ENCODE results near the gene SHISA5. TPM values are rescaled to one million over a fixed set of nuclear protein-coding genes. Genes with fewer than 3 reads are reported as not detected.

SHISA5 gene
- total RNA-seq, 4 donors from 2014 or later = 17.0 to 31.6 (median 23.4) TPM

- Histone ChIP-seq H3K4me3 (no peak overlapping the region), H3K36me3 (no peaks in the 10 kb centered on the region), H3K4me1 (peaks cover 0 to 5% of the 10 kb centered on the region in 2 donors), H3K9me3 (no peaks in the 10 kb centered on the region), H3K27ac (no peak overlapping the region), H3K27me3 (peaks cover 0 to 10% (median 0%) of the 10 kb centered on the region in 3 donors)
- in situ Hi-C loops (cut with MboI; ENCODE audit: low sequenced_read_pairs in 4 of 4) = no loop called here
- no peak for DNase-seq
- intact Hi-C loops (cut with DNase I; ENCODE audit: low total_unique reads) = no loop called here
- no peak for ATAC-seq
- TF ChIP-seq POLR2A (IDR thresholded peaks at IDR 0.05) (no peak), CTCF (IDR thresholded peaks at IDR 0.05 in 4 of 5, conservative IDR thresholded peaks at IDR 0.05 in 1 of 5) (no peak)
Observed at GRCh38 chr3:48423883-48424695, 79.9 kb downstream of the SHISA5 start.

DNA sequence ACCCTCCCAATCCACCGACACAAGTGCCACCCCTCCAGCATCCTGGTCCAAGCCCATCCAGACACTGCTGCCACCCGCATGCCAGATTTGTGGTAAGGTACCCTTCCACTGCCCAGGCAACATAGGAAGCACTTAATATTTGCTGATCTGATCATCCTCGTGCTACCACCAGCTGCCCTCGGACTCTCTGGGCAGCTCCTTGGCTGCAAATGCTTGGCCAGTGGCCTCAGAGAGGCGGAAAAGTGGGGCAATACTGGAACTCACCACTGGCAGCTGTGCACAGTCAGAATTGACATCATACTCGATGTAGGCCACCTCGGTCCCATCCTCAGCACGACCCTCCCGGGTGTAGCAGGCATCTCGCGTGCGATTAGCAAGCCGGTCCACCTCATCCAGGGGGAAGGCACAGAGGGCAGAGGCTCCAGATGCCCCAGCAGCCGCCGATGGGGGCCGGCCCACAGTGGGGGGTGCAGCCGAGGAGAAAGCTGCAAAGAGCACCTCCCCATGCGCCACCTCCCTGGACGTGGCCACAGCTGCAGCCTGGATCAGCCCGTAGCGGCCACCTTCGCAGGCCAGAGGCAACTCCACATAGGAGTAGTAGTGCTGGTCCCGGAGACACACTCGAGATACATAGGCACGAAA lies 80.6 kb downstream of the SHISA5 start:
- Histone ChIP-seq H3K27ac (no peak overlapping the region), H3K4me3 (no peak overlapping the region), H3K36me3 (no peaks in the 10 kb centered on the region), H3K27me3 (peaks cover 0 to 4% (median 0%) of the 10 kb centered on the region in 3 donors), H3K9me3 (no peaks in the 10 kb centered on the region), H3K4me1 (peaks cover 0 to 5% of the 10 kb centered on the region in 2 donors)
- TF ChIP-seq POLR2A (IDR thresholded peaks at IDR 0.05) (no peak), CTCF (IDR thresholded peaks at IDR 0.05 in 4 of 5, conservative IDR thresholded peaks at IDR 0.05 in 1 of 5) (no peak)
- no peak for ATAC-seq
- in situ Hi-C loops (cut with MboI; ENCODE audit: low sequenced_read_pairs in 4 of 4) = no loop called here
- intact Hi-C loops (cut with DNase I; ENCODE audit: low total_unique reads) = no loop called here
- DNase-seq = no peak

GRCh38 chr3:48422681-48423080 lies 81.3 kb downstream of the SHISA5 start:
- intact Hi-C loops (cut with DNase I; ENCODE audit: low total_unique reads) = no loop called here
- in situ Hi-C loops (cut with MboI; ENCODE audit: low sequenced_read_pairs in 4 of 4) = no loop called here
- no peaks in the 10 kb centered on the region for H3K9me3 ChIP-seq
- no peaks in the 10 kb centered on the region for H3K36me3 ChIP-seq
- H3K4me3 ChIP-seq = no peak overlapping the region
- DNase-seq (no peak), ATAC-seq (no peak)
- H3K27me3 ChIP-seq = no peaks in the 10 kb centered on the region
- H3K4me1 ChIP-seq = peaks cover 0 to 5% of the 10 kb centered on the region in 2 donors
- TF ChIP-seq CTCF (IDR thresholded peaks at IDR 0.05 in 4 of 5, conservative IDR thresholded peaks at IDR 0.05 in 1 of 5) (no peak), POLR2A (IDR thresholded peaks at IDR 0.05) (no peak)
- no peak overlapping the region for H3K27ac ChIP-seq

- DNase-seq (no peak), ATAC-seq (no peak)
- intact Hi-C loops (cut with DNase I; ENCODE audit: low total_unique reads) = no loop called here
- Histone ChIP-seq H3K4me3 (no peak overlapping the region), H3K27me3 (no peaks in the 10 kb centered on the region), H3K27ac (no peak overlapping the region), H3K36me3 (no peaks in the 10 kb centered on the region), H3K9me3 (no peaks in the 10 kb centered on the region), H3K4me1 (peaks cover 0 to 5% of the 10 kb centered on the region in 2 donors)
- in situ Hi-C loops (cut with MboI; ENCODE audit: low sequenced_read_pairs in 4 of 4) = no loop called here
- no peak for TF ChIP-seq POLR2A (IDR thresholded peaks at IDR 0.05)
- no peak for TF ChIP-seq CTCF (IDR thresholded peaks at IDR 0.05 in 4 of 5, conservative IDR thresholded peaks at IDR 0.05 in 1 of 5)
Observed at GRCh38 chr3:48422272-48422671, 81.7 kb downstream of the SHISA5 start.

Measured in gastrocnemius medialis (tissue), 4 donors.